GM12875 (cell line): ENCODE results near the gene ELP1.
"Not testable (repeated sequence)": the region's sequence is repeated elsewhere in the genome, so short reads cannot be mapped to it uniquely, and the experiment has no call there.

Experiments used
- H3K4me3 ChIP-seq: one replicate; pipeline ENCODE4 v1.5.1; 2011; ENCODE audit warnings: low read depth, low read length, control low read depth
- TF ChIP-seq, protein P1 (sequence below): IDR thresholded peaks from 2 replicates; pipeline ENCODE4 v1.5.1; 2011; ENCODE audit warnings: low read depth, mild to moderate bottlenecking, control low read depth, inconsistent platforms, low read length, moderate library complexity, borderline replicate concordance; ENCODE audit not compliant: insufficient read depth

ELP1 gene

GRCh38 chr9:108924466-108924865, 9.5 kb downstream of the ELP1 start:
- TF ChIP-seq, protein P1, sequence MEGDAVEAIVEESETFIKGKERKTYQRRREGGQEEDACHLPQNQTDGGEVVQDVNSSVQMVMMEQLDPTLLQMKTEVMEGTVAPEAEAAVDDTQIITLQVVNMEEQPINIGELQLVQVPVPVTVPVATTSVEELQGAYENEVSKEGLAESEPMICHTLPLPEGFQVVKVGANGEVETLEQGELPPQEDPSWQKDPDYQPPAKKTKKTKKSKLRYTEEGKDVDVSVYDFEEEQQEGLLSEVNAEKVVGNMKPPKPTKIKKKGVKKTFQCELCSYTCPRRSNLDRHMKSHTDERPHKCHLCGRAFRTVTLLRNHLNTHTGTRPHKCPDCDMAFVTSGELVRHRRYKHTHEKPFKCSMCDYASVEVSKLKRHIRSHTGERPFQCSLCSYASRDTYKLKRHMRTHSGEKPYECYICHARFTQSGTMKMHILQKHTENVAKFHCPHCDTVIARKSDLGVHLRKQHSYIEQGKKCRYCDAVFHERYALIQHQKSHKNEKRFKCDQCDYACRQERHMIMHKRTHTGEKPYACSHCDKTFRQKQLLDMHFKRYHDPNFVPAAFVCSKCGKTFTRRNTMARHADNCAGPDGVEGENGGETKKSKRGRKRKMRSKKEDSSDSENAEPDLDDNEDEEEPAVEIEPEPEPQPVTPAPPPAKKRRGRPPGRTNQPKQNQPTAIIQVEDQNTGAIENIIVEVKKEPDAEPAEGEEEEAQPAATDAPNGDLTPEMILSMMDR: no peak
- no peak overlapping the region for H3K4me3 ChIP-seq

- TF ChIP-seq, protein P1: no peak
- no peak overlapping the region for H3K4me3 ChIP-seq
Measured at GRCh38 chr9:108921200-108921599, 12.7 kb downstream of the ELP1 start.

DNA sequence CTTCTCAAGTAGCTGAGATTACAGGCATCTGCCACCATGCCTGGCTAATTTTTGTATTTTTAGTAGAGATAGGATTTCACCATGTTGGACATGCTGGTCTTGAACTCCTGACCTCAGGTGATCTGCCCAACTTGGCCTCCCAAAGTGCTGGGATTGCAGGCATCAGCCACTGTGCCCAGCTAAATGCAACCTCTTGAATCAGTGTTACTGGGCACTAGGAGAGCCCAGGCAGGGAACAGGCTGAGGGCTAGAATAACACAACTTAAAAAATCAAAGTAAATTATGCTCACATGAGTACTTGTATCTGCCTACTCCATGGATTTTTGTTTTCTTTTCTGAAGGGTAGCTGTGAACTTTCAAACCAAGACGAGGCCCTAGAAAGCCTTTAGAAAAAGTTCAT, 13.5 kb downstream of the ELP1 start:
- H3K4me3 ChIP-seq: not testable (repeated sequence)

DNA sequence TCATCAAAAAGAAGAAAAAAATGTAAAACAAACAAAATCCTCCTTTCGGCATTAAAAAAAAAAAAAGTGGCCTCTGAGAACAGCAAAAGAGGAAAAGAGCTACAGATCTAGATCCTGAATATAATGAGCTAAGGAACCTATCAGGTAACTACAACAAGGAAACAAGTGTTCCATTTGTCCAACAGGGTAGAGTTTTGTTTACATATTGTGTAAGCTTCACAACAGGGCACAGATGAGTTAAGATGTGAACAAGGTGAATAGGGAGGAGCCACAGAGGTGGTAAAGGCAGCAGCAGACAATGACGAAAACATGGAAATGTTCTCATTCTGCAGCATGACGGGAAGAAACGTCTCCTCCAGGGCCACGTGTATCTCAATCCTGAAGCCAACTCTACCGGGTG, 14.4 kb downstream of the ELP1 start:
- no peak overlapping the region for H3K4me3 ChIP-seq
- TF ChIP-seq, protein P1: no peak

DNA sequence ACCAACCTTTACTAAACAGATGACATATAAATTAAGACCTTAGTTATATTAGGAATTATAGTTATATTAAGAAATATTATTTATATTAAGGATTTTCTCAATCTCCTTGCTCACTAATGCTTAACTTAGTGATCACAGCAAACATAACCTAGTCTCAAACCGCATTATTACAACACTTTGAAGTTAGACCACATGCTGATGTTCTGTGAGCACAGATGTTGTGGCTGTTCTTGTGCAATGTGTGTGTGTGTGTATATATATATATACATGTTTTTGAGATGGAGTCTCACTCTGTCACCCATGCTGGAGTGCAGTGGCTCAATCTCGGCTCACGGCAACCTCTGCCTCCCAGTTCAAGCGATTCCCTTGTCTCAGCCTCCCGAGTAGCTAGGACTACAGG, 20.5 kb downstream of the ELP1 start:
- TF ChIP-seq, protein P1: no peak
- no peak overlapping the region for H3K4me3 ChIP-seq

DNA sequence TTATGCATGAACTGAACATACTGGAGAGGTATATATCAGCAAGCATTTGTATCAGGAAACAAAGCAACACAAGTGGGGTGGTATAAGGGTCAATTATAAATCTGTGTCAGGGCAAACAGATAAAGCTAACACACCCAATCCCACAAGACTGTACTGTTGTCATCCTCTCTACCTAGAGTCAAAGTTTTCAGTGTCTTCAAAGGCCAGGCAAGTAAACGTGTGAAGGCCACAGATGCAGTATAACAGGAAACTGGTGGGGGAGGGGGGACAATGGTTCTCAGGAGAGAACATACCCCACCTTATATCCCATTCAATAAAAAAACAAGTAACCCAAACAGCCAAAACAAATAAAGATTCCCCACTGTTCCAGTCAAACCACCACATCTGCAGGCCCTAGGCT, 22.1 kb downstream of the ELP1 start:
- TF ChIP-seq, protein P1: no peak

GRCh38 chr9:108910914-108911313, 23.0 kb downstream of the ELP1 start:
- H3K4me3 ChIP-seq: no peak overlapping the region
- TF ChIP-seq, protein P1: no peak

More for the DNA sequence above, 22.1 kb downstream of the ELP1 start:
- H3K4me3 ChIP-seq: no peak overlapping the region

- no peak overlapping the region for H3K4me3 ChIP-seq
- TF ChIP-seq, protein P1: no peak
Measured at GRCh38 chr9:108910402-108910801, 23.5 kb downstream of the ELP1 start.
